Stimulated activated CD8-positive, alpha-beta memory T cell treated with anti-CD3 and anti-CD28 coated beads, Interleukin-12 subunit alpha, Interleukin-12 subunit beta, amount 100 ng/mL, for 1 hour (primary cell): ENCODE results near the gene KLKB1.
"Not testable (repeated sequence)": the region's sequence is repeated elsewhere in the genome, so short reads cannot be mapped to it uniquely, and the experiment has no call there.

Experiments
- DNase-seq: peaks from one replicate; pipeline ENCODE4 v3.0.0-alpha.2; 2020; ENCODE audit warnings: low read depth

KLKB1 gene

DNA sequence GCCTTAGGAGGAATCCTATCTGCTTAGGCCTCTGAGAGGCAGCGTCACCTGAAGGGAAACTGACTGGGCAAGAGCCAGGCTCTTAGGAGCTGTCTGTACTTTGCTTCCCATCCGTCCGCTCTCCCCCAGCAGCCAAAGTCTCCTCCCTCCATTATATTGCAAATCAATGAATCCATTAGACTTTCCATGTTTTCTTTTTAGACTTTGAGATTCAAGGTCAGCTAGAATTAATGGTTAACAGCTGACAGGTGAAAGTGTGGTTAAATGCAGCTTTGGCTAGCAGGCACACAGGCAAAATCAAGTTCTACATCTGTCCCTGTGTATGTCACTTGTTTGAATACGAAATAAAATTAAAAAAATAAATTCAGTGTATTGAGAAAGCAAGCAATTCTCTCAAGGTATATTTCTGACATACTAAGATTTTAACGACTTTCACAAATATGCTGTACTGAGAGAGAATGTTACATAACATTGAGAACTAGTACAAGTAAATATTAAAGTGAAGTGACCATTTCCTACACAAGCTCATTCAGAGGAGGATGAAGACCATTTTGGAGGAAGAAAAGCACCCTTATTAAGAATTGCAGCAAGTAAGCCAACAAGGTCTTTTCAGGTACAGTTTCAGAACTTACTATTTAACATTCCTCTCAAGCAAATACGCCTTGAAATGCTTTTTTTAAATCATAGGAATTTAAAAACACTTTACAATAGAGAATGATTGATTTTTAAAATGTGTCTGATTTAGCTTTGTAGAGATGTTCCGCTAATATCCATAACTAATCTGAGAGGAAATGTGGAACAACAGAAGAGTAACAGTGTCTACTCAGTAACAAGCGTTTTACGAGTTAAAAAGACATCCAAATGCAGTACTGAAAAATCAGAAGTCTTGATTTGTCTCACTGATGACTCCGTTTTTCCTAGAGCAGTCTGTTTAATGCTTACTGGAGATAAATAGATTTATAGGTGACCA lies 38.7 kb downstream of the KLKB1 start, which contains the start of gene F11:
F11 (plus strand) TSS at position 507 of the 970 bp plus-strand sequence. CDS start 948 bp downstream, outside the sequence.
- DNase-seq, result no peak

- no peak for DNase-seq
These were observed 39.6 kb downstream of the KLKB1 start for GRCh38 chr4:186266729-186267456.

GRCh38 chr4:186271081-186271678 lies 43.9 kb downstream of the KLKB1 start:
- DNase-seq, result no peak

DNA sequence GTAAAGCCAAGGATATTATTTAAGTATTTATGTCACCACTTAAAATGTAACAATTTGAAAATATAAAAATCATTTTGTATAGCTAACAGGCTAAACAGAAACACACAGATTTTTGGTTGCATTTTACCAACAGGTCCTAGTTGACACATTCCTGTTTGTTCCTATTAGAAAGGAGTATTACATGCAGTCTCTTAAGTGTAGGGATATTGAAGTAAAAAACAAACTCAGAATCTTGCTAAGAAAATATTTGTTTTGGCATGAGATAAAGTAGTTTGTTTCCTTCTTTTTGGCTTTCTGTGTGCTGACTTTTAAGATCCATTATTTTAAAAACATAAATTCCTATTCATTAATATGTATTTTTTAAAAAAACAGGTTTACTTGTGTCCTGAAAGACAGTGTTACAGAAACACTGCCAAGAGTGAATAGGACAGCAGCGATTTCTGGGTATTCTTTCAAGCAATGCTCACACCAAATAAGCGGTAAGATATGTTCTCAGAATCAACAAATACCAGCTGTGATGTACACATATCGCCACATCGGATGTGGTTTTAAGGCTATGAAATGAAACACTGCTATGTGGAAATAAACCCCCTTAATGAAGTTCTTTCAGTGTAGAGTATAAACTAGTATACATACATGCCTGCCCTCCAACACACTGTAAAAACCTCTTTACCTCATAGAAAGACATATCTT lies 45.5 kb downstream of the KLKB1 start:
- no peak for DNase-seq

GRCh38 chr4:186273392-186273789 lies 46.1 kb downstream of the KLKB1 start:
- not testable (repeated sequence) for DNase-seq

DNA sequence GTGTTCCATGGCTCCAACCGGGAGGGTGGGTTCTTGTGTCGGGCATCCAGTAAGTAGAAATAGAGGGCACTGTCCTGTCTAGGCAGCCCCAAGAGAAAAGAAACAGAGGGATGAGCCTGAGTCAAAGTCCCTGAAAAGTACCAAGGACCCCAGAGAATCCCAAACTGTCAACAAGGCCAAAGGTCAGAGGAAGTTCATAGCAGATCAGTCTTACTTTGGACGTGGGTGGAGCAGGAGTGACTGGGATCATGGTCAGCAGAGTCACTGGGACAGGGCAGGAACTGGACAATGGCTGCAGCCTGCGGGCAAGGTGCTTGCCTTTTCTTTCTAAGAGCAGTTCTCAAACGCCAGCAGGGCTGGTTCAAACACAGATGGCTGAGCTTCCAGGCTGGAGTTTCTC lies 56.0 kb downstream of the KLKB1 start:
- no peak for DNase-seq

- DNase-seq, result no peak
These were observed 57.8 kb downstream of the KLKB1 start for GRCh38 chr4:186285147-186285546.

DNA sequence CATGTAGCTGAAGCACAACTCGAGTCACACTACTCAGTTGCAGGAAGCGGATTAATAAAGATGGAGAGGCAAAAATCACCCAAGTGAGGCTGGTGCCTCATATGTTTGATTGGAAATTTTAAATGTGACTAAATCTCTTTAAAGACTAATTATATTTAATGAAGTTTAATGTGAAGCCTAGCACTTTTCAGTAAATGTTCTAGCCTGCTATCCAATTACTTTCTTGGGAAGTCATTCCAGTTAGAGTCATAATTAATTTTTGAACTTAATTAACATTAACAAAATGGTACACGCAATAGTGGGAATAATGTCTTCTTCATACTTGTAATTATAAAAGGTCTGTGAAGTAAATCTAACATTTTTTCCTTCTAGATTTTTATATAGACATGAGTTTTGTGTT lies 59.3 kb downstream of the KLKB1 start:
- DNase-seq, result no peak

- DNase-seq, result no peak
These were observed 64.1 kb downstream of the KLKB1 start for GRCh38 chr4:186291256-186291890.

- no peak for DNase-seq
These were observed 66.9 kb downstream of the KLKB1 start for GRCh38 chr4:186294160-186294559.

GRCh38 chr4:186296481-186296880 lies 69.2 kb downstream of the KLKB1 start:
- DNase-seq, result no peak

DNA sequence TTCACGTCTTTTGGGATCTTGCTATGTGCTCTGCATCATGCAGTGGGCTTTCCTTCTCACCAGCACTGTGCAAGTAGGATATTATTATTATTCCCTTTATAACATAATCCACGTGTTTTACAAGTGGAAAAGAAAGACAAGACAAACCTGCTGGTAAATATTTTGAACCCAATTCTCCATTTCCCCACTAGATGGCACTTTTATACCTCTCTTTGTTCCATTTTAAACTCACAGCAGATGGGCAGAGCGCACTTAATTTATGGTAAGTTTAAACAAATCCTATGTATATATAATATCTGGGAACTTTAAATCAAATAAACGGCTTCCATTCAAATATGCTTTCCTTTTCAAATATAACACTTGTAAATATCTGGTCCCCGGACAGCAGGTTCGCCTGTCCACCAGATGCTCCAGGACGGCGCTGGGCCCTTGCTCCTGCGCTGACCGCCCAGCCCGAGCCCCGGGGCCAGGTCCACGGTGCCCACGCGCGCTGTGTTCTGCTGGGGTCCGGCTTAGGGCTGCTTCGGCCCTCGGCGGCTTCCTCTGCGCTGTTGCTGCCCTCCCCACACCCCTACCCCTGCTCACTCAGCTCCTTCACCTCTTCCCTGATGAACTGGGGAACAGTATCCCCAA lies 69.8 kb downstream of the KLKB1 start:
- DNase-seq, result no peak

DNA sequence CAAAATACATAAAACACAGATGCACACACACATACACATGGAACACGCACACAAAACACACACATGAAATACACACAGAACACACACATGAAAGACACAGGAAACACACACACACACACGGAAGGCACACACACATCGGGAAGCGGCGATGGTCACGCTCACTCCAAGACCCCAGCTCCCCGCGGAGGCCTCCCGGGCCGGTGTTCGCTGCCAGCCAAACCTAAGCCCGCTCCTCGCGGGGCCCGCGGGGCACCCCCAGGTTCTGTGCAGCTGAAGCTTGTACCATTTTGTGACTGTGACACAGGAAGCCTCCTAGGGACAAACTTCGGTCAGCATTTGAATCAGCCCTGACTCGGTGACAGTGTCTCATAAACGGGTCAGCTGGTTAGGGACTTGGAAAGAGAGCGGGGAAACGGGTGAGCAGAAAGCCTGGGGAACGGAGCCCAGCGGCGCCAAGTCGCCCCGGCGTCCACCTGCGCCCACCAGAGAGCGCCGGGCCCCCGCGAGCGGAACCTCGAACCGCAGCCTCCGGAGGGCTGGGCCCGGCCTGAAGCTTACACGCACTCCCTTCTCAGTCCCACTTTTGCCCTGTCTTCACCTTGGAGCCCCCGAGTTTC lies 70.8 kb downstream of the KLKB1 start:
- DNase-seq, result no peak

DNA sequence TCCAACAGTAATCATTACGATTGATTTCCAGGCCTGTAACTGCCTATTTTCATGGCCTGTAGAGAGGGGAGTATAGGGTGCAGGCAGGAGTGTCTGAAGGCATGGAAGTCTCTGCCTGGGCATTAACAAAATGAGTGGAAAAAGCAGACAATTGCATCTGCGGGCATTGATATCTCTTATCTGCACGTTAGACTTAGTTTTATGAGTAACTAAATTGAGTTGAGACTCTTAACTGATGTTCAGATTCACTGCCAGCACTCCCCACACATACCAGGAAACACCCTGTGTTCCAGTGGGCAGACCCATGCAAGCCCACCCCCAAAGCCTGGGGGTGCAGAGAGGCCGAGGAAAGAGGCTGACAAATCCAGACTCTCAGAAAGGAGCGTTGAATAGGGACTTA lies 72.0 kb downstream of the KLKB1 start:
- no peak for DNase-seq

DNA sequence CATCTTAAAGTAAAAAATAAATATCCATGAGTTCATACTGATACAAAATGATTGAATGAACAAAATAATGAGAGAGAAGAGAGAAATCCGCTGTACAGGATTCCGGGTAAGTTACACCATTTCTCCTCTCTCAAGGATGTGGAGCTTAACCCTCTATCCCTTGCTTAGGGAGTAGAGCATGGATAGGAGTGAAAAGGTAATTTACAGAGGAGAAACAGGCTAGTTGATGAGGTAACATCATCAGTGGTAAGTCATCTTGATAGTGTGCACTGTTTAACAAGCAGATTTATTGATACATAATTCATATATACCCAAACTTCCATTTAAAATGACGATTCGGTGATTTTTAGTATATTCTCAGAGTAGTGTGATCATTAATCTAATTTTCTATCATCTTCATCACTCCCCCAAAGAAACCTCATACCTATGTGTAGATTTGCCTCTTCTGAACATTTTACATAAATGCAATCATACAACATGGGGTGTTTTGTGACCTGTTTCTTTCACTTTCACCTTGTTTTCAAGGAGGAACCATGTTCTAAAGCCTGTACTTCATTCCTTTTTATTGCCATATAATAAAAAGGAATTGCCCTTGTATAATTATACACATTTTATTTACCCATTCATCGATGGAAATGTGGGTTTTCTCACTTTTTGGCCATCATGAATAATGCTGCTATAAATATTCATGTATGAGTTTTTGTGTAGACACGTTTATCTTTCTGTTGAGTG lies 73.5 kb downstream of the KLKB1 start:
- DNase-seq, result no peak

DNA sequence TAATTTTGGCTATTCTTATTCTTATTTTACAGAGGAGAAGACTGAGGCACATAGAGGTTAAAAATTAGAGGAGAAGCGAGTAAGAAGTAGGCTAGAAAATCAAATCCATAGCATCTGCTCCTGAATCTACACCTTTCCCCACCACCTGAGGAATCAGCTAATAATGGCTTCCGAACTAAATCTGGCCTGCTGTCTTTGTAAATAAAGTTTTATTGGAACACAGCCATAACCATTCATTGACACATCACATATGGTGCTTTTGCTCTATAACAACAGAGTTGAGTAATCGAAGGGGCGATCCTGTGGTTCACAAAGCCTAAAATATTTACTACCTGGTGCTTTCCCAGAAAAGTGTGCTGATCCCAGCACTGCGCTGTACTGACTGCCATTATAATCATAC lies 76.9 kb downstream of the KLKB1 start:
- no peak for DNase-seq

DNA sequence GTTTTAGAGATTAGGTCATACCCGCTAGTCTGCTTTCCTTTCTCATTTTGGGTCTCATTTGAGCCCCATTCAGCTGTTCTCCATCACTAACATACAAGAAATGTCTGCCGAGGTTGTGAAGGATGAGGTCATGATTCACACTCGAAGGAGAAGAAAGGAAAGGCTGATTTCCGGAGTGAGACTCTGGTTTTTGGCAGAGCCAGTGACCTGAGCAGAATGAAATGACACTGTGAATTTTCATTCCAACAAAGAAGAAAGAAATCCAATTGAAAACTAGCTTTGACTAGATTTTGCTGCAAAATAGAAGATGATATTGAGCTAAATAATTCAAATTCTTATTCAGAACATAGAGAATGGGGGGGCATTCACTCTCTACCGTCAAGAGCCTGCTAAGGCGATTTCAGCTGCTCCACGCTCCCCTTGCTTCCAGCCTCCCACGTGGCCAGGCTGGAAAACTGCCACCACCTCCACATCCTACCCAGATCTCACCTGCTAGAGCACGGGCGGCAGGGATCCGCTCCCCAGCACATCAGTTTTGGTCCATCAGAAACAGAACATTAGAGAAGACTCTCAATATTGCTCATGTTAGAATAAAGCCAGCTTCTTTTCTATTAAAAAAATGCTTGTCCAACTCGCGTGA lies 77.7 kb downstream of the KLKB1 start:
- no peak for DNase-seq

GRCh38 chr4:186307497-186307896 lies 80.2 kb downstream of the KLKB1 start:
- DNase-seq, result no peak

DNA sequence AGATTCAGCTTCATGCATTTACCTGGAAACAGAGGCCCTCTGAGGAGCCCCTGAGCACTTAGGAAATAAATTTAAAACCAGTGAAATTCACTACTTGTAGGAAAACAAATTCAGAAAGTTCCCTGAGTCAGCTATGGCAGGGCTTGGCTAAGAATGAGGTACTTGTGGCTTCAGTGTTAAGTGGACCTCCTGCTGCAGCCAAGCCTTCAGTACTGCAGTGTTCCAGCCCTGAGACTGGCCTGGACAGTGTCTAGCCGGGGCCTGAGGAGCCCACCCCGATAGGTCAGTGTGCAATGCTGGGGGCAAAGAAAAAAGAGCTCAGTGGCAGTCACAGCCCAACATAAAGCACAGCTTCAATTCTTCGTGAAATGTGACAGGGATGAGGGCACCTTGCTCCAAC lies 80.6 kb downstream of the KLKB1 start:
- DNase-seq, result no peak
